GM12891 (cell line): ENCODE data around the gene PROSER2.

Experiments used
- POLR2A ChIP-seq: IDR thresholded peaks from 2 replicates; pipeline ENCODE4 v1.6.1; 2011; ENCODE audit warnings: low read depth, low read length, control low read depth
- POLR2AphosphoS5 ChIP-seq: IDR thresholded peaks from 2 replicates; pipeline ENCODE4 v1.6.1; 2011; ENCODE audit warnings: low read depth, low read length, control low read depth
- SPI1 ChIP-seq: IDR thresholded peaks from 2 replicates; pipeline ENCODE4 v1.6.1; 2011; ENCODE audit warnings: low read depth, low read length, control low read depth

DNA sequence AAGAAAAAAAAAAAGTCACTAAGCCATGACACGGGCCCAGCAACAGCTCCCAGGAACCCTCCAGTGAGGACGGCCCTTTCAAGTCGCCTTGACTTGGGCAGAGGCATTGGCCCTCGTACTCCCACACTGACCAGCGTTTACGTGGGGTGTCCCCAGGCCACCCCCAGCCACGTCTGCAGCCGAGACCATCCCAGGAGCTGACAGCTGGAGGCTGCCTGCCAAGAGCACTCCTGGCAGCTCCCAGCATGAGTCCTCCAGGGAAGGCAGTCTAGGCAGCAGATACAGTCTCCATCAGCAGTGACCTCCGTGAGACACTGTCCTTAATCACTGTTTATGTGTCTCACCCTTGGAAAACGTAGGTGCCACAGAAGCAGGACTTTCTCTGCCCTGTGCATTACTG lies 86.5 kb downstream of the PROSER2 start:
- TF ChIP-seq POLR2AphosphoS5 (no peak), POLR2A (no peak), SPI1 (no peak)
